Measurements from ENCODE around the gene KCNS3. TPM values are rescaled to one million over a fixed set of nuclear protein-coding genes. Genes with fewer than 3 reads are reported as not detected.

KCNS3 gene
- total RNA-seq, 1 donor from 2014 or later = 26.9 TPM

DNA sequence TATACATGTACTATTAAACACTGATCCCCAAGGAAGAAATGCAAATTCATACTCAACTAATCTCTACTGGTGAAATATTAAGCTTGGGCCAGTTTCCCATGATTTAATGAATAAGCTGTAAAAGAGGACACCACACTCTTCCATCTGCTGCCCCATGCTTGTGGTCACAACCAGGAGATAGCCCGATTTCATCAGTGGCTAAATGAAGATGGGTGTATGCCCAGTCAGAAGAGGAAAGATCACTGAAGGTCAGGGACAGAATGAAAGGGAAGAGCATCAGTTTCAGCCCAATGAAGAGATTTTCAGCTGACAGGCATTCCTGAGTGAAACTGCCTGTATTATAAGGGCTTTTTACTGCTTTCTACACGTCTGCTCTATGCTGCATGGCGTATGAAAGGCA lies 103.5 kb downstream of the KCNS3 start:
- H3K4me3 ChIP-seq (ENCODE audit: low read depth, low read length) = no peak overlapping the region
- no peak for DNase-seq (ENCODE audit: low read depth)
- TF ChIP-seq, protein P1, sequence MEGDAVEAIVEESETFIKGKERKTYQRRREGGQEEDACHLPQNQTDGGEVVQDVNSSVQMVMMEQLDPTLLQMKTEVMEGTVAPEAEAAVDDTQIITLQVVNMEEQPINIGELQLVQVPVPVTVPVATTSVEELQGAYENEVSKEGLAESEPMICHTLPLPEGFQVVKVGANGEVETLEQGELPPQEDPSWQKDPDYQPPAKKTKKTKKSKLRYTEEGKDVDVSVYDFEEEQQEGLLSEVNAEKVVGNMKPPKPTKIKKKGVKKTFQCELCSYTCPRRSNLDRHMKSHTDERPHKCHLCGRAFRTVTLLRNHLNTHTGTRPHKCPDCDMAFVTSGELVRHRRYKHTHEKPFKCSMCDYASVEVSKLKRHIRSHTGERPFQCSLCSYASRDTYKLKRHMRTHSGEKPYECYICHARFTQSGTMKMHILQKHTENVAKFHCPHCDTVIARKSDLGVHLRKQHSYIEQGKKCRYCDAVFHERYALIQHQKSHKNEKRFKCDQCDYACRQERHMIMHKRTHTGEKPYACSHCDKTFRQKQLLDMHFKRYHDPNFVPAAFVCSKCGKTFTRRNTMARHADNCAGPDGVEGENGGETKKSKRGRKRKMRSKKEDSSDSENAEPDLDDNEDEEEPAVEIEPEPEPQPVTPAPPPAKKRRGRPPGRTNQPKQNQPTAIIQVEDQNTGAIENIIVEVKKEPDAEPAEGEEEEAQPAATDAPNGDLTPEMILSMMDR (conservative IDR thresholded peaks at IDR 0.05; ENCODE audit: low read depth, low read length) = no peak

Other genes starting within 250 kb of the KCNS3 start
- 21.4 and 24.2 TPM in 2 replicates for gene SMC6, start 124.9 kb upstream of the KCNS3 start, total RNA-seq
- 12.7 and 15.6 TPM in 2 replicates for gene GEN1, start 124.5 kb upstream of the KCNS3 start, total RNA-seq
- gene MSGN1, start 62.2 kb upstream of the KCNS3 start, total RNA-seq = not detected in 2 replicates